ENCODE measurements around the gene GH1. TPM values are rescaled to one million over a fixed set of nuclear protein-coding genes. Genes with fewer than 3 reads are reported as not detected.

GH1 gene
- total and polyA plus RNA-seq, 9 of the 15 experiments (the other 6 are each of a cell fraction or from before 2014, with no cell fraction given), result not detected

GRCh38 chr17:63917646-63918045 lies 993 bp downstream of the GH1 start:
- POLR2A ChIA-PET, result interaction anchor here (0.7 kb wide), 1 partner anchor 93 kb away, joined by 3 read pairs; no protein-coding TSS in a partner anchor
- Histone ChIP-seq H3K27ac (ENCODE audit: extremely low read depth, low read depth, low read length) (no peak overlapping the region), H3K9ac (ENCODE audit: insufficient read depth in 1 of 2, low read depth in 2 of 2, low read length in 2 of 2) (no peak overlapping the region), H3K4me3 (no peak overlapping the region), H3K4me1 (replicated peaks in 1 of 2; ENCODE audit: control insufficient read depth in 2 of 2, insufficient read depth in 2 of 2, low read length in 2 of 2) (no peaks in the 10 kb centered on the region; a peak in 1 of 5 replicates), H3K36me3 (ENCODE audit: control insufficient read depth, insufficient read depth, low read length) (no peaks in the 10 kb centered on the region), H3K4me2 (ENCODE audit: insufficient read depth, low read length) (no peak overlapping the region), H3K9me1 (ENCODE audit: control insufficient read depth, insufficient read depth, low read length) (no peaks in the 10 kb centered on the region), H3K27me3 (ENCODE audit: control insufficient read depth in 2 of 2, insufficient read depth in 2 of 2, low read length in 2 of 2) (peaks cover 3 to 34% of the 10 kb centered on the region in 2 experiments; a peak in 4 of 5 replicates), H4K20me1 (replicated peaks; ENCODE audit: control insufficient read depth, insufficient read depth, low read length) (no peaks in the 10 kb centered on the region), H3K79me2 (ENCODE audit: control insufficient read depth, insufficient read depth, low read length) (no peaks in the 10 kb centered on the region), H2AFZ (ENCODE audit: low read depth, low read length) (no peak overlapping the region), H3K9me3 (replicated peaks; ENCODE audit: control insufficient read depth, insufficient read depth, low read depth, low read length) (no peaks in the 10 kb centered on the region)
- in situ Hi-C loops (cut with MboI), result loop anchor here (10.0 kb wide), 2 partner anchors 107 to 367 kb away; partner anchors contain the start of gene ICAM2
- TF ChIP-seq CHD1 (IDR thresholded peaks at IDR 0.05; ENCODE audit: low read length) (no peak), BRD9 (IDR thresholded peaks at IDR 0.05; ENCODE audit: low read depth, partially characterized antibody) (no peak), PHF8 (IDR thresholded peaks at IDR 0.05; ENCODE audit: borderline replicate concordance, low read length) (no peak), CCNT2 (IDR thresholded peaks at IDR 0.05; ENCODE audit: borderline replicate concordance, extremely low read depth, insufficient read length, low read depth, low read length) (no peak), CC2D1A (IDR thresholded peaks at IDR 0.05) (no peak), NUFIP1 (IDR thresholded peaks at IDR 0.05; ENCODE audit: partially characterized antibody) (no peak), PURB (CRISPR knock-in tag; IDR thresholded peaks at IDR 0.05; ENCODE audit: low read depth) (no peak), ESRRB (CRISPR knock-in tag; IDR thresholded peaks at IDR 0.05; ENCODE audit: borderline replicate concordance) (no peak), BACH1 (tag; IDR thresholded peaks at IDR 0.05) (no peak), ARHGAP35 (IDR thresholded peaks at IDR 0.05; ENCODE audit: partially characterized antibody) (no peak), ZNF174 (CRISPR knock-in tag; IDR thresholded peaks at IDR 0.05) (no peak), THRA (IDR thresholded peaks at IDR 0.05) (no peak), ZNF57 (CRISPR knock-in tag; IDR thresholded peaks at IDR 0.05) (no peak), UBTF (IDR thresholded peaks at IDR 0.05; ENCODE audit: borderline replicate concordance in 1 of 2, low read depth in 2 of 2, low read length in 2 of 2) (no peak), SMC3 (conservative IDR thresholded peaks at IDR 0.05; ENCODE audit: insufficient read depth, low read depth, low read length) (no peak)
- ATAC-seq, result no peak
- 10% methylated on average over 12 of the region's 13 CpGs for WGBS (ENCODE audit: insufficient coverage, low coverage, missing lambda C conversion rate)
- BruUV-seq (replicated peaks), result no TSS peak
- intact Hi-C loops (cut with micrococcal nuclease), result loop anchor here (2.0 to 10.0 kb wide), 5 partner anchors 29 to 367 kb away; partner anchors contain the start of gene ERN1
- DNase-seq (ENCODE audit: extremely low read depth in 1 of 4, low spot score in 3 of 4), result no peak
- no peak for FAIRE-seq
- CTCF ChIA-PET (ENCODE audit: low intra/inter-chr PET ratio), result no interaction called here

All from K562 (cell line).